RWPE2 (cell line): Measurements from ENCODE around the gene STAU1.
"Not testable (repeated sequence)": the region's sequence is repeated elsewhere in the genome, so short reads cannot be mapped to it uniquely, and the experiment has no call there.

Source experiments
- ATAC-seq: fragments of 200-7000 bp; cut with Tn5 transposase; 3 replicates; pipeline ENCODE4 v1.9.1; 2021; ENCODE audit warnings: low read depth
- DNase-seq: peaks from one replicate; pipeline ENCODE4 v3.0.0-alpha.2; 2020; ENCODE audit warnings: low spot score
- H3K27ac ChIP-seq: fragments of 450-650 bp; 2 replicates; pipeline ENCODE4 v1.5.1; 2017; ENCODE audit warnings: mild to moderate bottlenecking; ENCODE audit not compliant: poor library complexity, severe bottlenecking
- H3K27me3 ChIP-seq: fragments of 250-450 bp; sonication (Bioruptor Pico); 2 replicates; pipeline ENCODE4 v1.5.1; 2021; ENCODE audit warnings: mild to moderate bottlenecking, moderate library complexity; ENCODE audit not compliant: insufficient read depth, poor library complexity, severe bottlenecking
- H3K36me3 ChIP-seq: fragments of 250-450 bp; sonication (Bioruptor Pico); 2 replicates; pipeline ENCODE4 v1.5.1; 2020; ENCODE audit warnings: low read depth, mild to moderate bottlenecking, moderate library complexity
- H3K4me1 ChIP-seq: fragments of 250-450 bp; sonication (Bioruptor Pico); 2 replicates; pipeline ENCODE4 v1.5.1; 2021; ENCODE audit warnings: mild to moderate bottlenecking, moderate library complexity; ENCODE audit not compliant: insufficient read depth, poor library complexity, severe bottlenecking
- H3K4me3 ChIP-seq: fragments of 250-450 bp; sonication (Bioruptor Pico); 2 replicates; pipeline ENCODE4 v1.5.1; 2021; ENCODE audit warnings: mild to moderate bottlenecking, moderate library complexity; ENCODE audit not compliant: severe bottlenecking
- H3K9me3 ChIP-seq: fragments of 250-450 bp; sonication (Bioruptor Pico); 2 replicates; pipeline ENCODE4 v1.5.1; 2021; ENCODE audit warnings: mild to moderate bottlenecking, moderate library complexity; ENCODE audit not compliant: severe bottlenecking
- TF ChIP-seq, protein P1 (sequence below): fragments of 450-650 bp; IDR thresholded peaks from one replicate; pipeline ENCODE4 v1.5.1; 2017; ENCODE audit warnings: mild to moderate bottlenecking, moderate library complexity; ENCODE audit not compliant: poor library complexity, severe bottlenecking

The STAU1 gene

DNA sequence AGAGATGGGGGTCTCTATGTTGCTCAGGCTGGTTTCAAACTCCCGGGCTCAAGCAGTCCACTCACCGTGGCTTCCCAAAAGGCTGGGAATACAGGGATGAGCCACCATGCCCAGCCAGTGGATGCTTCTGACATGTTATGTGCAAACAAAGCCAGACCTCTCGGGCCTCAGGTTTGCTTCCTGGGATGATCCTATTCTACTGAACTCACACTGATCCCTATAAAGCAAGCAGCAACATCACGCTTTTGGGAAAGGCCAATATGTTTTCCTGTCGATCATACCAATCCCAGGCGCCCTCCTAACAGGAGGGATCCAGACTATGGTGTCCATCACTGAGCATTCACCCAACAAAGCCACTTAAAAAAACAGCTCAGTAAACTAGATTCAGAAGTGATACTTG is 81.8 kb downstream of the STAU1 start:
- Histone ChIP-seq H3K27ac (no peak overlapping the region), H3K36me3 (peaks cover 44% of the 10 kb centered on the region), H3K9me3 (peaks cover 2% of the 10 kb centered on the region), H3K4me1 (no peaks in the 10 kb centered on the region), H3K4me3 (no peak overlapping the region), H3K27me3 (no peaks in the 10 kb centered on the region)
- no peak for DNase-seq
- ATAC-seq = no peak
- TF ChIP-seq, protein P1, sequence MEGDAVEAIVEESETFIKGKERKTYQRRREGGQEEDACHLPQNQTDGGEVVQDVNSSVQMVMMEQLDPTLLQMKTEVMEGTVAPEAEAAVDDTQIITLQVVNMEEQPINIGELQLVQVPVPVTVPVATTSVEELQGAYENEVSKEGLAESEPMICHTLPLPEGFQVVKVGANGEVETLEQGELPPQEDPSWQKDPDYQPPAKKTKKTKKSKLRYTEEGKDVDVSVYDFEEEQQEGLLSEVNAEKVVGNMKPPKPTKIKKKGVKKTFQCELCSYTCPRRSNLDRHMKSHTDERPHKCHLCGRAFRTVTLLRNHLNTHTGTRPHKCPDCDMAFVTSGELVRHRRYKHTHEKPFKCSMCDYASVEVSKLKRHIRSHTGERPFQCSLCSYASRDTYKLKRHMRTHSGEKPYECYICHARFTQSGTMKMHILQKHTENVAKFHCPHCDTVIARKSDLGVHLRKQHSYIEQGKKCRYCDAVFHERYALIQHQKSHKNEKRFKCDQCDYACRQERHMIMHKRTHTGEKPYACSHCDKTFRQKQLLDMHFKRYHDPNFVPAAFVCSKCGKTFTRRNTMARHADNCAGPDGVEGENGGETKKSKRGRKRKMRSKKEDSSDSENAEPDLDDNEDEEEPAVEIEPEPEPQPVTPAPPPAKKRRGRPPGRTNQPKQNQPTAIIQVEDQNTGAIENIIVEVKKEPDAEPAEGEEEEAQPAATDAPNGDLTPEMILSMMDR = no peak

DNA sequence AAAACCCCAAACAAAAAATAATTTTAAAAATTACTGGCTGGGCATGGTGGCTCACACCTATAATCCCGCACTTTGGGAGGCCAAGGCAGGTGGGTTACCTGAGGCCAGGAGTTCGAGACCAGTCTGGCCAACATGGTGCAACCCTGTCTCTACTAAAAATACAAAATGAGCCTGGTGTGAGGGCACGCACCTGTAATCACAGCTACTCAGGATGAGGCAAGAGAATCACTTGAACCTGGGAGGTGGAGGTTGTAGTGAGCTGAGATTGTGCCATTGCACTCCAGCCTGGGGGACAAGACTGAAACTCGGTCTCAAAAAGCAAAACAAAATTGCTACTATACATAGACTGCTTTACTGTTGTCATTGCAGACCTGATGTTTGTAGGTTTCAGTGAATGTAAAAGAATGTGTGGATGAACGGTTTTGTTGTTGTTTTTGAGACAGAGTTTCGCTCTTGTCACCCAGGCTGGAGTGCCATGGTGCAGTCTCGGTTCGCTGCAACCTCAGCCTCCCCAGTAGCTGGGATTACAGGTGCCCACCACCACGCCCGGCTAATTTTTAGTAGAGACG is 83.1 kb downstream of the STAU1 start:
- H3K36me3 ChIP-seq = peaks cover 56% of the 10 kb centered on the region
- not testable (repeated sequence) for ATAC-seq, H3K9me3 ChIP-seq, H3K27me3 ChIP-seq, H3K4me1 ChIP-seq, H3K4me3 ChIP-seq, DNase-seq, H3K27ac ChIP-seq

DNA sequence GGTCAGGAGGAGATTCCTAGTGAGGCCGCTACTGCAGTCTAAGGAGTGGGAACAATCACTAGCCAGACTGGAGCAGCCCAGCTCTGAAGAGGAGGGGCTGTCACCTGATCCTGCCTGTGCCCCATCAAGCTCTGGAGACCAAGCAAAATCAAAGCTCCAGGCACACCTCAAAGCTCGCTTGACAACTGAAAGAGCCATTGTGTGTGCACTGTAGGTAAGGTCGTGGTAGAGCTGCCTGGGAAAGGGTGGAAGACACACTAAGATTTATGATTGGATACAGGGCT is 83.8 kb downstream of the STAU1 start:
- Histone ChIP-seq H3K36me3 (peaks cover 59% of the 10 kb centered on the region), H3K4me3 (no peak overlapping the region), H3K27me3 (no peaks in the 10 kb centered on the region), H3K9me3 (no peaks in the 10 kb centered on the region), H3K4me1 (no peaks in the 10 kb centered on the region), H3K27ac (no peak overlapping the region)
- DNase-seq (no peak), ATAC-seq (peak; percentile 8)
- TF ChIP-seq, protein P1 = no peak

DNA sequence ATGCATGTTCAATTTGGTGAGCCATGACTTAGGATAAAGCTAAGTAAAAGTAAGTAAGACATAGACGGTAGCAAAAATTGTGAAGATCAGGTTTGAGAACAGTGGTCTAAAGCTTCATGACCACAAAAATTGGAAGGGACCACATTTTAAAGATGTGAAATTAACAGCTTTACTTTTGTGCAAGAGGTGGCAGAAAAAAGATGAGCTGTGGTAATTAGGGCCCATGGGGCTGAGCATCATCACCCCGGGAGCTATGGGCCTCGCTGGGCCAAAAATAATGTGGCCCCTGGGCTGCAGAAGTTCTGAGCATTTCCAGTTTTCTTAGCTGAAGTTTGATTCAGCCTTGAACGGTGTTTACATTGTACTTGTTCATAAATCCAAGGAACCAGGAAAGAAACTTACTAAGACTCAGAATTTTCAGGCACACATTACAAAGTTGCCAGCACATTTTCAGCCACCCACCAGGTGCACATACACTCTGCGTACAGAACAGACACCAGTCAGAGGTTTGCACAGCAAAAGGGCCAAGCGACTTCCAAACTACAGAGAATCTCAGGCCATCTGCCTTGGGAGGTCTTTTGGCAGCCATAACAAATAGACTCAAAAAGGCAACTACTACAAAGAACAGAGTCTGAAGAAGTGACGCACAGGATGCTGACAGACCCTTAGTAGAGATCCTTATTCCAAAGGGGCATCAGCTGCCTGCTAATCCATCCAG is 84.3 kb downstream of the STAU1 start:
- Histone ChIP-seq H3K27ac (no peak overlapping the region), H3K27me3 (no peaks in the 10 kb centered on the region), H3K36me3 (peaks cover 64% of the 10 kb centered on the region), H3K9me3 (no peaks in the 10 kb centered on the region), H3K4me3 (no peak overlapping the region), H3K4me1 (no peaks in the 10 kb centered on the region)
- no peak for DNase-seq
- no peak; the same call in 2 of the 3 replicates for ATAC-seq
- TF ChIP-seq, protein P1 = no peak

DNA sequence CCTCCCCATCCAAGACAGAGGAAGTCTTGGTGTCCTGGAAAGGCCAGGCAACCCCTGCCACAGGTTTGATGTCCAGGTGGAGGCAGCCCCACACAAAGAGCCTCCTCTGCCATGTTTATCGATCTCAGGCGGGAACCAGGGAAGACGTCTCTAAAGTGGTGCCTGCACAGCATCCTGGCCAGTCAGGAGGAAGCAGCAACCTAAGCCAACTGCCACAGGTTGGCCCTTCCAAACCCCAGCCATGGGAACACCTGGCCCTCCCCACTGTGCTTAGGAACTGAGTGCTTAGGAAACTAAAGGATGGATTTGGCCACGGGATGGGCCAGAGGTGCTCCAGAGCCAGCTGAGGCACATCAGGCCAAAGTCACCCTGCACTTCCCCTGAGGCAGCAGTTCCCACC is 85.1 kb downstream of the STAU1 start:
- peak; percentile 3; the same call in 2 of the 3 replicates for ATAC-seq
- TF ChIP-seq, protein P1 = no peak
- Histone ChIP-seq H3K4me1 (no peaks in the 10 kb centered on the region), H3K36me3 (peaks cover 72% of the 10 kb centered on the region), H3K9me3 (no peaks in the 10 kb centered on the region), H3K4me3 (no peak overlapping the region), H3K27me3 (no peaks in the 10 kb centered on the region), H3K27ac (no peak overlapping the region)
- peak; percentile 73 for DNase-seq
